Karpas-422 (cell line): ENCODE results near the gene MED9. TPM values are rescaled to one million over a fixed set of nuclear protein-coding genes. Genes with fewer than 3 reads are reported as not detected.

Experiments used
- DNase-seq: peaks from one replicate; pipeline ENCODE4 v3.0.0-alpha.2; 2015
- H2AFZ ChIP-seq: fragments of 200-600 bp; sonication (generic); 2 replicates; pipeline ENCODE4 v1.6.1; 2014; ENCODE audit warnings: antibody characterized with exemption, low read length, mixed read lengths
- H3K27ac ChIP-seq: fragments of 200-600 bp; sonication (generic); 2 replicates; pipeline ENCODE4 v1.5.1; 2014; ENCODE audit warnings: mild to moderate bottlenecking, low read length, moderate library complexity
- H3K27me3 ChIP-seq: fragments of 200-600 bp; sonication (generic); 2 replicates; pipeline ENCODE4 v1.6.1; 2014; ENCODE audit warnings: low read length, mixed read lengths
- H3K36me3 ChIP-seq: fragments of 200-600 bp; sonication (generic); 2 replicates; pipeline ENCODE4 v1.6.1; 2014; ENCODE audit warnings: low read length, mixed read lengths; ENCODE audit not compliant: insufficient read depth
- H3K4me1 ChIP-seq: fragments of 200-600 bp; sonication (generic); 2 replicates; pipeline ENCODE4 v1.6.1; 2014; ENCODE audit warnings: mild to moderate bottlenecking, low read length, mixed read lengths
- H3K4me2 ChIP-seq: fragments of 200-600 bp; sonication (generic); 2 replicates; pipeline ENCODE4 v1.6.1; 2014; ENCODE audit warnings: low read length, low read depth, mild to moderate bottlenecking; ENCODE audit not compliant: poor library complexity, severe bottlenecking
- H3K4me3 ChIP-seq: fragments of 200-600 bp; sonication (generic); 2 replicates; pipeline ENCODE4 v1.5.1; 2014; ENCODE audit warnings: mild to moderate bottlenecking, antibody characterized with exemption, low read length, mixed read lengths
- H3K79me2 ChIP-seq: fragments of 200-600 bp; sonication (generic); 2 replicates; pipeline ENCODE4 v1.6.1; 2014; ENCODE audit warnings: mild to moderate bottlenecking, low read length, mixed read lengths
- H3K9ac ChIP-seq: fragments of 200-600 bp; sonication (generic); 2 replicates; pipeline ENCODE4 v1.6.0; 2014; ENCODE audit warnings: low read length
- H3K9me2 ChIP-seq: fragments of 200-600 bp; sonication (generic), shearing (Covaris generic); replicated peaks from 2 replicates; pipeline ENCODE4 v1.6.0; 2014; ENCODE audit warnings: mild to moderate bottlenecking, low read length, moderate library complexity; ENCODE audit not compliant: insufficient read depth
- H3K9me3 ChIP-seq: fragments of 300-700, 200-600 bp; sonication (generic); 2 replicates; pipeline ENCODE4 v1.6.1; 2014; ENCODE audit warnings: low read length, mixed read lengths
- H4K20me1 ChIP-seq: fragments of 200-600 bp; sonication (generic); 2 replicates; pipeline ENCODE4 v1.6.1; 2014; ENCODE audit warnings: mild to moderate bottlenecking, antibody characterized with exemption, low read length, low read depth; ENCODE audit not compliant: insufficient read depth
- total RNA-seq: library from RNA; depleted of rRNA; stranded (reverse); fragments of >200 nt; shearing (Covaris generic); gene quantifications from 2 replicates; pipeline ENCODE4 v1.2.3, GENCODE V29; 2014; ENCODE audit warnings: low replicate concordance

MED9 gene
- total RNA-seq, 1 experiment from 2014 or later: 8.8 TPM

DNA sequence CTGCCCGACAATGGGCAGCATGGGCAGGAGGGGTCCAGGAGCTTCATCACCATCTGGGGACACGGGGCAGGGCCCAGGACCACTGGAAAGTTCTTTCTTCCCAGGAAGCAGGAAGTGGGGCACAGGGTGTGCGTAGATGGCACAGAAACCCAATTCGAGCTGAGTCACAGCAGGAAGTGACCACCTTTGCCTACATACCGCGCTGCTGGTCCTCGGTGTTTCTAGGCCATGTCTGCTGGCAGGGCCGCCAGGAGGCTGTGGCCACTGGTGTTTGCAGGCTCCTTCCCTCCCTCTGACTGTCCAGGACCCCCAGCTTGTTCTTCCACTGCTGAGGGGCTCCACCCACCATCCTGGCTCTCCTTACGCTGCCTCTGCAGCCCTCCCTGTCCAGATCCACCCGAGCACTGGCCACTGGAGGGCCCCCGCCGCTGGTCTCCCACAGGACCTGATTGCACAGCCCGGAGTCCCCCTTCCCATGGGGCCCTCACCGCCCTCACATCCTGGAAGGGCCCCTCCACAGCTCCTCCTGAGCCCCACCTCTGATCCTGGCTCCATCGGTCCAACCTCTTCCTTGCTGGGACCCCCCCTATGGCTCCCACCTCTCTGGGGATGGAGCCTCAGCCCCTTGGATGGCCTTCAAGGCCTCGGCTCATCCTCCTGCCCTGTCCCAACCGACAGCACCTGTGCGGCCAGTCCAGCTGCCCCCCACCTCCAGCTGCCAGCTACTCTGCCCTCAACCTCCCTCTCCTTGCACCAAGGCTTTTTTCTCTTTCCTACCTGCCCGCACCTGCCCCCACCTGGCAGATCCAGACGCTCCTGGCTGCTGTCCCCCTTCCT is 33.9 kb downstream of the MED9 start:
- no peak overlapping the region for H3K4me3 ChIP-seq
- H3K27ac ChIP-seq: no peak overlapping the region
- no peaks in the 10 kb centered on the region; the same call in 1 of the 2 replicates for H4K20me1 ChIP-seq
- H2AFZ ChIP-seq: no peak overlapping the region
- no peaks in the 10 kb centered on the region for H3K4me1 ChIP-seq
- H3K27me3 ChIP-seq: no peaks in the 10 kb centered on the region
- H3K9me2 ChIP-seq: no peaks in the 10 kb centered on the region
- no peaks in the 10 kb centered on the region for H3K79me2 ChIP-seq
- no peak overlapping the region for H3K4me2 ChIP-seq
- no peak for DNase-seq
- no peaks in the 10 kb centered on the region for H3K36me3 ChIP-seq
- H3K9me3 ChIP-seq: no peaks in the 10 kb centered on the region
- H3K9ac ChIP-seq: no peak overlapping the region

- H3K4me1 ChIP-seq: no peaks in the 10 kb centered on the region
- no peak overlapping the region for H2AFZ ChIP-seq
- H3K27ac ChIP-seq: no peak overlapping the region
- H3K4me3 ChIP-seq: no peak overlapping the region
- H3K9ac ChIP-seq: no peak overlapping the region
- DNase-seq: no peak
- H3K79me2 ChIP-seq: no peaks in the 10 kb centered on the region
- H3K36me3 ChIP-seq: no peaks in the 10 kb centered on the region
- H3K4me2 ChIP-seq: no peak overlapping the region
- H3K27me3 ChIP-seq: no peaks in the 10 kb centered on the region
- no peaks in the 10 kb centered on the region for H3K9me3 ChIP-seq
- no peaks in the 10 kb centered on the region; the same call in 1 of the 2 replicates for H4K20me1 ChIP-seq
- H3K9me2 ChIP-seq: no peaks in the 10 kb centered on the region
Measured at GRCh38 chr17:17511293-17511741, 34.5 kb downstream of the MED9 start.

GRCh38 chr17:17511881-17512858 is 35.4 kb downstream of the MED9 start:
- no peaks in the 10 kb centered on the region for H3K9me2 ChIP-seq
- no peak overlapping the region for H3K27ac ChIP-seq
- DNase-seq: no peak
- H4K20me1 ChIP-seq: no peaks in the 10 kb centered on the region; the same call in 1 of the 2 replicates
- no peak overlapping the region for H3K4me2 ChIP-seq
- no peaks in the 10 kb centered on the region for H3K4me1 ChIP-seq
- H2AFZ ChIP-seq: no peak overlapping the region
- H3K79me2 ChIP-seq: no peaks in the 10 kb centered on the region
- H3K4me3 ChIP-seq: no peak overlapping the region
- no peak overlapping the region for H3K9ac ChIP-seq
- no peaks in the 10 kb centered on the region for H3K36me3 ChIP-seq
- no peaks in the 10 kb centered on the region for H3K9me3 ChIP-seq
- no peaks in the 10 kb centered on the region for H3K27me3 ChIP-seq

DNA sequence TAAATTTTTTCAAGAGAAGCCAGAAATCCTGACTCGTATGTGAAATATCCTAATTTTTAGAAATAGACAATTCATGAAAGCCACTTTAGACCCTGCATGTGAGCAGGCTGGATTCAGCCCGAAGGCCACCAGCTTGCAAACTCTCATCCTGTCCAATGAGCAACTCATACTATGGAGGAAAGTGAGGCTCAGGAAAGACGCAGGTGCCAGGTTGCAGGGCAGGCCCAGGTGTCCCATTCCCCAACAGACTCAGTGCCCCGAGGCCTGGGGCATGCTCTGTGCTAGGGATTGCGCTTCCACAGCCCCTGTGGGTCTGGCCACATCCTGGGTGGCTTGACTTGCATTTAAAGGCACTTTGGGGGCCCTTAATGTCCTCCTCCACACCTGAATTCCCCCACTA is 36.1 kb downstream of the MED9 start:
- H3K79me2 ChIP-seq: no peaks in the 10 kb centered on the region
- no peak overlapping the region for H3K4me3 ChIP-seq
- no peaks in the 10 kb centered on the region for H3K36me3 ChIP-seq
- DNase-seq: no peak
- no peak overlapping the region for H3K27ac ChIP-seq
- no peak overlapping the region for H2AFZ ChIP-seq
- H3K9me3 ChIP-seq: no peaks in the 10 kb centered on the region
- H4K20me1 ChIP-seq: no peaks in the 10 kb centered on the region; the same call in 1 of the 2 replicates
- H3K27me3 ChIP-seq: no peaks in the 10 kb centered on the region
- H3K4me1 ChIP-seq: peaks cover 3% of the 10 kb centered on the region
- no peak overlapping the region for H3K4me2 ChIP-seq
- H3K9me2 ChIP-seq: no peaks in the 10 kb centered on the region
- H3K9ac ChIP-seq: no peak overlapping the region

DNA sequence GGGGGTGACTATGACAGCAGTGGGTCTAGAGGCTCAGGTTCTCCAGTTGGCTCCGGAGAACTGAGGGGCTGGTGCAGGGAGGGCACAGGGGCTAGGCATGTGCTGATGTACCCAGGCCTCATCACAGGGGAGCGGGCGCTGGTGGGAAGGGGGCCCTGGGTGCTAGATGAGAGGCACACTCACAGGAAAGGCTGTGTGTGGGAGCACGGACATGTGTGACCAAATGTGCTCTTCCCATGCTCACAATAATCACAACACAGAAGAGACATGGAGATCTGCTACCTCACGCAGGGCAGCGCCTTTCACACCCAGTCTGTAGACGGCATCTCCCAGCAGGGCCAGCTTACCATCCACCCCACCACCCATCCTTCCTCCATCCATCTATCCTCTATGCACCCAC is 36.8 kb downstream of the MED9 start:
- H3K9me3 ChIP-seq: no peaks in the 10 kb centered on the region
- no peak overlapping the region for H3K4me2 ChIP-seq
- DNase-seq: no peak
- no peak overlapping the region for H3K9ac ChIP-seq
- H3K79me2 ChIP-seq: no peaks in the 10 kb centered on the region
- H3K4me1 ChIP-seq: peaks cover 6% of the 10 kb centered on the region
- H4K20me1 ChIP-seq: no peaks in the 10 kb centered on the region; the same call in 1 of the 2 replicates
- H3K36me3 ChIP-seq: no peaks in the 10 kb centered on the region
- H3K27ac ChIP-seq: no peak overlapping the region
- H3K9me2 ChIP-seq: no peaks in the 10 kb centered on the region
- no peaks in the 10 kb centered on the region for H3K27me3 ChIP-seq
- H2AFZ ChIP-seq: no peak overlapping the region
- H3K4me3 ChIP-seq: no peak overlapping the region

DNA sequence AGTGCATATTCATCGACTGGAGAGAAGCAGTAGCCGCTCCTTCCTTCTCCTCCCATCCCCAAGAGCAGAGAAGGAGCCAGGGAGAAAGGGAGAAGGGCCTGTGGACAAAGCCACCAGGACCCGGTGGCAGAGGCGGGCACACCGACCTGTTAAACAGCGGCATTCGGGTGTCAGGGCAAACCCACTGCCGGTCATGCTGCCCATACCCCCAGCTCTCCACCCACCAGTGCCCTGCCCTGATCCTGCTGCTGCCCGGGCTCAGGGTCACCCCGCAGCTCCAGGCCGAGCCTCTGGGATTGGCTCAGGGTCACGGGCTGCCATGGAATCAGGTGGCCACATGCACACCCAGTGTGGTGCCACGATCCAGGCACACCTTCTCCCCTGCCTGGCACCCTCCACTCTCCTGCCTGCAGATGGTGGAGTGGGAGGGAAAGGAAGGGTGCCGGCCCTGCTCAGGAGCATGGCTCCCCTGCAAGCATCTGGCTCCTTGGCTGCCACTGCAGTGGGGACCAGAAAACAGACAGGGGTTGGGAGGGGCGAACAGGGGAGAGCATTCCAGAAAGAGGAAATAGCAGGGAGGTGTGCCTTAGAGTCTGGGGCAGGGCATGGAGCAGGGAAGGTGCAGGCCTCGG is 37.7 kb downstream of the MED9 start:
- Histone ChIP-seq H3K4me2 (no peak overlapping the region), H3K4me1 (peaks cover 6% of the 10 kb centered on the region), H3K79me2 (no peaks in the 10 kb centered on the region), H3K27ac (no peak overlapping the region), H3K9me3 (no peaks in the 10 kb centered on the region), H3K36me3 (no peaks in the 10 kb centered on the region), H2AFZ (no peak overlapping the region), H3K4me3 (no peak overlapping the region), H4K20me1 (no peaks in the 10 kb centered on the region), H3K9ac (no peak overlapping the region), H3K27me3 (no peaks in the 10 kb centered on the region), H3K9me2 (no peaks in the 10 kb centered on the region)
- DNase-seq: no peak

DNA sequence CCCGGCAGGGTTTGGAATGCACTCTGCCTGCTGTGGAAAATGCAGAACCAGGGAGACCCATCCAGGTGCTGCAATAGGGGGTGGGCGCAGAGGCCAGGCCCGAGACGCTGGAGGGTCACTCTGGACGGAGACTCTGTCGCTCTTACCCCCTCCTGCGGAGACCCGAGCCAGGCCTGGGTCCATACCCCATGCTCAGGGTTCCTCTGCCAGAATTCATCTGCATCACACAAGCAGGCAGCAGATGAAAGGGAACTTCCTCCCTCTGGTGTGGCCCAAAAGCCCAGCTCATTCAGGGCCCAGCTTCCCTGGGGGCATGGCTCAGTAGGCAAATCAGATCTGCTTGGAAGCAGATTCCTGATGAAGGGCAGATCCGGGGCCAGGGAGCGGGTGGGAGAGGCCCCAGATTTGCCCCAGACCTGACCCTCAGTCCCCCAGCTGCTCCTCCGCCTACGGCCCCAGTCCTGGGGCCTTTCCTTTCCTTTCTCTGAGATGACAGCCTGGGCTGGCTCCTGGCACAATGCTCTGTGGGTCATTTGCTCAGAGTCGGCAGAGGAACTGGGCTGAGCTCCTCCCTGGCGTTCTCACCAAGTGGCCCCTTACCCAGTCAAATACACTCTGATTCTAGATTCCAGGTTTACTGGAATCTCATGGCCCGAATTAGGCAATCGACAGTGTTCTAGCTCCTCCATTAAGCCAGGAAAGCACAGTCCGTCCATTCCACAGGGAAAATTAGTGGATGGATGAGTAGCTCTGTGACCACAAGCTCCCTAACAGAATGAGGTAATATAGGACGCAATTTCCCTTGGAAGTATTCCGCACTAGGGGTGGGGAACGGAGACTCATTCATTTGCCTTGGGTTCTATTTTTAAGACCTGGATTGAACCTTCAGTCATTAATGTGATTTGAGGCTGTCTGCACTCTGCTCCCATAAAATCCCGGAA is 38.5 kb downstream of the MED9 start:
- no peak overlapping the region for H3K4me3 ChIP-seq
- H3K9me2 ChIP-seq: no peaks in the 10 kb centered on the region
- DNase-seq: no peak
- no peaks in the 10 kb centered on the region for H4K20me1 ChIP-seq
- H3K27ac ChIP-seq: no peak overlapping the region
- no peaks in the 10 kb centered on the region for H3K27me3 ChIP-seq
- H3K9me3 ChIP-seq: no peaks in the 10 kb centered on the region
- no peak overlapping the region for H3K9ac ChIP-seq
- no peaks in the 10 kb centered on the region for H3K79me2 ChIP-seq
- H3K4me2 ChIP-seq: no peak overlapping the region
- H2AFZ ChIP-seq: no peak overlapping the region
- no peaks in the 10 kb centered on the region for H3K36me3 ChIP-seq
- H3K4me1 ChIP-seq: peaks cover 6% of the 10 kb centered on the region
